Keratinocyte (primary cell): ENCODE measurements around the gene GFI1B.

Source experiments
- EZH2 ChIP-seq: IDR thresholded peaks from one replicate; pipeline ENCODE4 v1.6.1; 2012; ENCODE audit warnings: inconsistent platforms, mild to moderate bottlenecking, low read length, moderate library complexity
- TF ChIP-seq, protein P1 (sequence below), 3 experiments: IDR thresholded peaks in 1 of 3; conservative IDR thresholded peaks in 1 of 3; optimal IDR thresholded peaks in 1 of 3; 2 replicates in 2 of 3; 3 replicates in 1 of 3; pipeline versions ENCODE3 to v1.5.1; 2011; ENCODE audit warnings: low read length in 3 of 3, mild to moderate bottlenecking in 3 of 3, moderate library complexity in 2 of 3, control low read depth in 1 of 3, inconsistent platforms in 1 of 3; ENCODE audit not compliant: insufficient read depth in 2 of 3; ENCODE audit errors: extremely low read depth in 1 of 3

DNA sequence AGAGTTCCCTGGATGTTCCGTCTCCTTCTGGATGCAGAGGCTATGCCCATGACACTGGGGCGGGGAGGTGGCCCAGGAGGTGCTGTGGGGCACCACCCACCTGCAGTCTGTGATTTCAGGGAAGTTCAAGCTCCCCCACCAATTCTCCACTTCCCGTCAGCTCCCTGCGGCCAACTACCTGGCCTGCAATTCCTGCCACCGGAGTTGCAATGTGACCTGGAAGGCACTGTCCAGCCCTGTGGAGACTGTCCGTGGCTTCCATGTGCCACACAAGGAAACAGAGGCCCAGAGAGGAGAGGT, 16.6 kb downstream of the GFI1B start:
- TF ChIP-seq, protein P1, sequence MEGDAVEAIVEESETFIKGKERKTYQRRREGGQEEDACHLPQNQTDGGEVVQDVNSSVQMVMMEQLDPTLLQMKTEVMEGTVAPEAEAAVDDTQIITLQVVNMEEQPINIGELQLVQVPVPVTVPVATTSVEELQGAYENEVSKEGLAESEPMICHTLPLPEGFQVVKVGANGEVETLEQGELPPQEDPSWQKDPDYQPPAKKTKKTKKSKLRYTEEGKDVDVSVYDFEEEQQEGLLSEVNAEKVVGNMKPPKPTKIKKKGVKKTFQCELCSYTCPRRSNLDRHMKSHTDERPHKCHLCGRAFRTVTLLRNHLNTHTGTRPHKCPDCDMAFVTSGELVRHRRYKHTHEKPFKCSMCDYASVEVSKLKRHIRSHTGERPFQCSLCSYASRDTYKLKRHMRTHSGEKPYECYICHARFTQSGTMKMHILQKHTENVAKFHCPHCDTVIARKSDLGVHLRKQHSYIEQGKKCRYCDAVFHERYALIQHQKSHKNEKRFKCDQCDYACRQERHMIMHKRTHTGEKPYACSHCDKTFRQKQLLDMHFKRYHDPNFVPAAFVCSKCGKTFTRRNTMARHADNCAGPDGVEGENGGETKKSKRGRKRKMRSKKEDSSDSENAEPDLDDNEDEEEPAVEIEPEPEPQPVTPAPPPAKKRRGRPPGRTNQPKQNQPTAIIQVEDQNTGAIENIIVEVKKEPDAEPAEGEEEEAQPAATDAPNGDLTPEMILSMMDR (optimal IDR thresholded peaks at IDR 0.05 in 1 of 3, IDR thresholded peaks at IDR 0.05 in 1 of 3, conservative IDR thresholded peaks at IDR 0.05 in 1 of 3; ENCODE audit: extremely low read depth in 1 of 3, insufficient read depth in 2 of 3, low read length in 3 of 3), result no peak
- TF ChIP-seq EZH2, result no peak
